Gastrocnemius medialis (tissue), 4 donors: ENCODE results near the gene TRIOBP.

Experiments
- POLR2A ChIP-seq, 2 donors: fragments of 450-650 bp; IDR thresholded peaks; one replicate each; pipeline ENCODE4 v1.6.1; 2017; ENCODE audit warnings: antibody characterized with exemption in 2 of 2, mild to moderate bottlenecking in 2 of 2, moderate library complexity in 2 of 2
- TF ChIP-seq, protein P1 (sequence below), 5 experiments: fragments of 450-650 bp in 3 of 5; fragments of 200-600 bp in 2 of 5; sonication (generic) in 2 of 5; IDR thresholded peaks in 4 of 5; conservative IDR thresholded peaks in 1 of 5; 1 replicate in 4 of 5; 2 replicates in 1 of 5; pipeline ENCODE4 v1.5.1; 2016 to 2019; ENCODE audit warnings: antibody characterized with exemption in 5 of 5, mild to moderate bottlenecking in 3 of 5, moderate library complexity in 3 of 5

DNA sequence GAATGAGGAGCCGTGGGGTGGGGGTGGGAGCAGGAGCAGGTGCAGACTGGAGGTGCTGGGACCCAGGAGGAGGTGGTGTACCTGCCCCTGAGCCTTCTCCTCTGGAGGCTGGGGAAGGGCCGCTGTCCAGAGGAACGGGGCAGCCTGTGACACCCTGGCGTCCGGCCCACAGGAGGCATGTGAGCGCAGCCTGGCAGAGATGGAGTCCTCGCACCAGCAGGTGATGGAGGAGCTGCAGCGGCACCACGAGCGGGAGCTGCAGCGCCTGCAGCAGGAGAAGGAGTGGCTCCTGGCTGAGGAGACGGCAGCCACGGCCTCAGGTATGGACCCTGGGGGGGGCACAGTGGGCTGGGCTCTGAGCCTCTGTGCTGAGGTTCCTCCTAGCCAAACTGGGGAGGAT lies 68.7 kb downstream of the TRIOBP start:
- TF ChIP-seq, protein P1, sequence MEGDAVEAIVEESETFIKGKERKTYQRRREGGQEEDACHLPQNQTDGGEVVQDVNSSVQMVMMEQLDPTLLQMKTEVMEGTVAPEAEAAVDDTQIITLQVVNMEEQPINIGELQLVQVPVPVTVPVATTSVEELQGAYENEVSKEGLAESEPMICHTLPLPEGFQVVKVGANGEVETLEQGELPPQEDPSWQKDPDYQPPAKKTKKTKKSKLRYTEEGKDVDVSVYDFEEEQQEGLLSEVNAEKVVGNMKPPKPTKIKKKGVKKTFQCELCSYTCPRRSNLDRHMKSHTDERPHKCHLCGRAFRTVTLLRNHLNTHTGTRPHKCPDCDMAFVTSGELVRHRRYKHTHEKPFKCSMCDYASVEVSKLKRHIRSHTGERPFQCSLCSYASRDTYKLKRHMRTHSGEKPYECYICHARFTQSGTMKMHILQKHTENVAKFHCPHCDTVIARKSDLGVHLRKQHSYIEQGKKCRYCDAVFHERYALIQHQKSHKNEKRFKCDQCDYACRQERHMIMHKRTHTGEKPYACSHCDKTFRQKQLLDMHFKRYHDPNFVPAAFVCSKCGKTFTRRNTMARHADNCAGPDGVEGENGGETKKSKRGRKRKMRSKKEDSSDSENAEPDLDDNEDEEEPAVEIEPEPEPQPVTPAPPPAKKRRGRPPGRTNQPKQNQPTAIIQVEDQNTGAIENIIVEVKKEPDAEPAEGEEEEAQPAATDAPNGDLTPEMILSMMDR (IDR thresholded peaks at IDR 0.05 in 4 of 5, conservative IDR thresholded peaks at IDR 0.05 in 1 of 5), result no peak
- no peak for TF ChIP-seq POLR2A (IDR thresholded peaks at IDR 0.05)
